ENCODE data around the gene LMBR1. TPM values are rescaled to one million over a fixed set of nuclear protein-coding genes. Genes with fewer than 3 reads are reported as not detected.

The LMBR1 gene
- total and polyA plus RNA-seq, 2 of the 4 experiments (the other 2 are of a cell fraction) = 11.9 to 19.9 TPM

GRCh38 chr7:156635529-156636385, 257.2 kb downstream of the LMBR1 start (continued):
- no peak for TF ChIP-seq CEBPB (IDR thresholded peaks at IDR 0.05; ENCODE audit: low read depth, low read length)

GRCh38 chr7:156634117-156634516, 258.9 kb downstream of the LMBR1 start:
- no peak overlapping the region for H4K8ac ChIP-seq (ENCODE audit: low read depth in 2 of 2, low read length in 2 of 2)
- POLR2A ChIA-PET (ENCODE audit: unreplicated experiment) = no interaction called here
- CTCF ChIA-PET = interaction anchor here (1.0 kb wide), 1 partner anchor 9 kb away, joined by 3 read pairs; no protein-coding TSS in a partner anchor

More at GRCh38 chr7:156634117-156634516, 258.9 kb downstream of the LMBR1 start:
- Histone ChIP-seq H2AFZ (replicated peaks; ENCODE audit: low read length, poor library complexity) (no peak overlapping the region), H4K20me1 (ENCODE audit: insufficient read depth, low read length) (no peaks in the 10 kb centered on the region), H3K4ac (ENCODE audit: low read depth, low read length) (no peak overlapping the region), H2BK120ac (ENCODE audit: low read depth, low read length) (no peak overlapping the region), H3K9ac (ENCODE audit: low read depth, low read length) (no peak overlapping the region), H3K79me1 (ENCODE audit: low read depth in 1 of 2, low read length in 2 of 2) (peaks cover 0 to 4% of the 10 kb centered on the region in 2 experiments; a peak in 2 of 4 replicates), H3K4me2 (ENCODE audit: low read depth, low read length) (no peak overlapping the region), H2BK20ac (ENCODE audit: low read depth, low read length) (no peak overlapping the region), H2AK5ac (ENCODE audit: low read depth, low read length) (no peak overlapping the region), H3K27me3 (ENCODE audit: control insufficient read depth, insufficient read depth, low read length) (no peaks in the 10 kb centered on the region), H3K9me1 (ENCODE audit: insufficient read depth, low read length) (no peaks in the 10 kb centered on the region), H3K4me3 (ENCODE audit: insufficient read depth, low read depth, low read length) (no peak overlapping the region), H3K23ac (ENCODE audit: low read depth, low read length) (no peak overlapping the region), H3K18ac (ENCODE audit: low read depth, low read length) (no peak overlapping the region), H2AK9ac (replicated peaks; ENCODE audit: low read depth, low read length, poor library complexity) (no peak overlapping the region), H4K5ac (ENCODE audit: low read depth, low read length) (no peak overlapping the region), H3K9me3 (ENCODE audit: control insufficient read depth, insufficient read depth, low read length) (no peaks in the 10 kb centered on the region), H3K4me1 (ENCODE audit: control insufficient read depth, insufficient read depth, low read length) (no peaks in the 10 kb centered on the region), H2BK5ac (ENCODE audit: low read depth, low read length, poor library complexity, severe bottlenecking) (no peak overlapping the region), H3K27ac (ENCODE audit: insufficient read depth, low read length) (no peak overlapping the region), H4K91ac (ENCODE audit: insufficient read depth, low read depth, low read length) (no peak overlapping the region), H3K36me3 (ENCODE audit: control insufficient read depth, insufficient read depth, low read length) (no peaks in the 10 kb centered on the region), H3K56ac (ENCODE audit: extremely low read depth, insufficient read depth, low read length) (no peak overlapping the region), H3K14ac (replicated peaks; ENCODE audit: low read depth, low read length) (no peak overlapping the region), H2BK15ac (ENCODE audit: low read depth, low read length) (no peak overlapping the region)
- BruUV-seq (replicated peaks) = no TSS peak
- dilution Hi-C loops (cut with HindIII; ENCODE audit: low sequenced_read_pairs, unreplicated experiment) (no loop called here), in situ Hi-C loops (cut with MboI; ENCODE audit: low sequenced_read_pairs) (loop anchor here (25.0 kb wide), 2 partner anchors 503 to 822 kb away; partner anchors contain the start of genes SHH and UBE3C), intact Hi-C loops (cut with micrococcal nuclease) (no loop called here)
- no peak for DNase-seq
- 75% methylated on average over 3 of the region's 3 CpGs; no CpG with 5 or more reads in 1 of the 2 experiments for WGBS, 2 experiments (ENCODE audit: extremely low coverage in 2 of 2, insufficient read length in 1 of 2)
- TF ChIP-seq RCOR1 (IDR thresholded peaks at IDR 0.05; ENCODE audit: insufficient replicate concordance, low read length) (no peak), MAZ (IDR thresholded peaks at IDR 0.05; ENCODE audit: borderline replicate concordance, low read depth, low read length) (no peak), BHLHE40 (IDR thresholded peaks at IDR 0.05; ENCODE audit: low read depth, low read length) (no peak), CHD1 (IDR thresholded peaks at IDR 0.05; ENCODE audit: low read depth, low read length) (no peak), NFE2L2 (IDR thresholded peaks at IDR 0.05; ENCODE audit: low read depth, low read length) (no peak), POLR2A (IDR thresholded peaks at IDR 0.05; ENCODE audit: low read depth, low read length) (no peak), MXI1 (IDR thresholded peaks at IDR 0.05; ENCODE audit: borderline replicate concordance, low read depth, low read length) (no peak), USF2 (IDR thresholded peaks at IDR 0.05; ENCODE audit: low read depth, low read length) (no peak), CEBPB (IDR thresholded peaks at IDR 0.05; ENCODE audit: low read depth, low read length) (no peak), RAD21 (IDR thresholded peaks at IDR 0.05; ENCODE audit: low read length) (no peak)
- no peak for ATAC-seq (ENCODE audit: low read depth)

All from IMR-90 (cell line).